Smooth muscle cell (in vitro differentiated cells): ENCODE results near the gene ACCSL. TPM values are rescaled to one million over a fixed set of nuclear protein-coding genes. Genes with fewer than 3 reads are reported as not detected.
A peak's percentile ranks its signal among the peaks of the same experiment; 100 is the strongest.

Source experiments
- DNase-seq: peaks from one replicate; lab custom pipeline; 2025; ENCODE audit not compliant: unreplicated experiment; lab: John Stamatoyannopoulos, UW
- H2AFZ ChIP-seq: fragments of 200-600 bp; sonication (generic); 2 replicates; pipeline ENCODE4 v1.6.0; 2016; ENCODE audit warnings: antibody characterized with exemption, low read depth, mild to moderate bottlenecking
- H3F3A ChIP-seq: fragments of 200-600 bp; sonication (generic); 2 replicates; pipeline ENCODE4 v1.6.0; 2017; ENCODE audit warnings: antibody characterized with exemption, low read depth
- H3K27ac ChIP-seq: fragments of 200-600 bp; sonication (generic); 2 replicates; pipeline ENCODE4 v1.5.1; 2016; ENCODE audit warnings: low read depth, mild to moderate bottlenecking
- H3K27me3 ChIP-seq: fragments of 200-600 bp; sonication (generic); 2 replicates; pipeline ENCODE4 v1.6.1; 2016; ENCODE audit warnings: low read depth, mild to moderate bottlenecking
- H3K36me3 ChIP-seq: fragments of 200-600 bp; sonication (generic); 2 replicates; pipeline ENCODE4 v1.5.1; 2016; ENCODE audit warnings: low read depth
- H3K4me1 ChIP-seq: fragments of 200-600 bp; sonication (generic); 2 replicates; pipeline ENCODE4 v1.5.1; 2016; ENCODE audit warnings: low read depth
- H3K4me2 ChIP-seq: fragments of 200-600 bp; sonication (generic); 2 replicates; pipeline ENCODE4 v1.6.0; 2016; ENCODE audit warnings: mild to moderate bottlenecking
- H3K4me3 ChIP-seq: fragments of 200-600 bp; sonication (generic); 2 replicates; pipeline ENCODE4 v1.5.1; 2016; ENCODE audit warnings: mild to moderate bottlenecking
- H3K79me2 ChIP-seq: fragments of 200-600 bp; sonication (generic); 2 replicates; pipeline ENCODE4 v1.6.0; 2016; ENCODE audit warnings: low read depth, mild to moderate bottlenecking
- H3K9ac ChIP-seq: fragments of 200-600 bp; sonication (generic); 2 replicates; pipeline ENCODE4 v1.6.0; 2016; ENCODE audit warnings: low read depth
- H3K9me3 ChIP-seq: fragments of 200-600 bp; sonication (generic); replicated peaks from 2 replicates; pipeline ENCODE4 v1.5.1; 2016; ENCODE audit warnings: low read depth
- H4K20me1 ChIP-seq: fragments of 200-600 bp; sonication (generic); 2 replicates; pipeline ENCODE4 v1.6.0; 2016; ENCODE audit warnings: low read depth
- CTCF ChIP-seq: fragments of 200-600 bp; sonication (generic); IDR thresholded peaks from 2 replicates; pipeline ENCODE4 v1.5.1; 2017; ENCODE audit warnings: borderline replicate concordance, mild to moderate bottlenecking, antibody characterized with exemption; ENCODE audit not compliant: insufficient read depth, poor library complexity, severe bottlenecking
- WGBS: methylation state at CpG from one replicate; pipeline ENCODE4 v1.1.7; 2016; ENCODE audit warnings: low lambda C conversion rate; 5-methylcytosine and 5-hydroxymethylcytosine counted together
- polyA plus RNA-seq: library from polyadenylated mRNA; unstranded; fragments of >200 nt; fragmentation: Nextera tagmentation; extraction: Ambion mirVana; gene quantifications from 2 replicates; pipeline ENCODE4 v1.2.1, GENCODE V29; 2016
- total RNA-seq: library from RNA; depleted of rRNA; stranded (reverse); fragments of >200 nt; gene quantifications from 2 replicates; pipeline ENCODE4 v1.2.3, GENCODE V29; 2014

ACCSL gene
- total and polyA plus RNA-seq, 2 experiments from 2014 or later = not detected

DNA sequence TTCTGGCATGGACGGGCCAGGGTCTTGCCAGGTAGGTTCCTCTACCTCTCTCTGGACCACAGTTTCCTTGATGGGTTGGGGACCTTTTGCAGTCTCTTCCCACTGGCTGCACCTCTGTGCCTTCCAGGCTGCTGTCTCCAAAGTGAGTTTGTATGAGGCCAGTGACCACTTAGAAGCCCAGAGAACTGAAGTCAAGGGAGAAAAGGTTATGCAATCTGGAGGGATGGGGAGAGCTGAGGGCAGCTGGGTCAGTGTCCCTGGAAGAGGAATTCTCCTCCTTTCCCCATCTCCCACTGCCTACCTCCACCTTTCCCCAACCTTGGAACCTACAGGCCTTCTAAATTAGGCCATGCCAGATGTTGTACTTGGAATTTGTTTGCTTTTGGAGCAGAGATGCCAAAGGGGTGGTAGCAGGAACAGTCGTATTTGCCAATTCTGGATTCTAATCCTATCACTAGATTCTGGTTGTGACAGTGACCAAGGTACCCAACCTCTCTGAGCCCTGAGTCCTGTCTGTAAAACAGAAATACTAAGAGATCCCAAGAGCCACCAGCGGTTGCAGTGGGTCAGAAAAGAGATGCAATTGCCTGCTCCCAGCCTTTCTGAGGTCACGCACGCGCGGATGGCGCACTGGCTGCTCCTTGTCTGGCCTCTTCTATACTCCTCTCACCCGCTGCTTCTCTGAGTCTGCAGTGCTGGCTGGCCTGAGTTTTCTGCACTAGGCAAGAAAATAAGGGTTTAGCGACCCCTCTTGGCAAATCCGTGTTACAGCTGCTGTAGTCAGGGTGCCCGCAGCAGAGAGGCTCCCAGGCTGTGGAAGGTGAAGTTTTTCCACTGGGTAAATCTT lies 10.7 kb upstream of the ACCSL start:
- no peaks in the 10 kb centered on the region for H3K79me2 ChIP-seq
- H3K4me3 ChIP-seq = no peak overlapping the region
- peak; percentile 30 for DNase-seq
- peak overlapping the region; percentile 73 for H2AFZ ChIP-seq
- no peak overlapping the region for H3K9ac ChIP-seq
- peak; percentile 94 for TF ChIP-seq CTCF
- H3K36me3 ChIP-seq = no peaks in the 10 kb centered on the region
- H3K9me3 ChIP-seq = no peaks in the 10 kb centered on the region
- no peaks in the 10 kb centered on the region for H3F3A ChIP-seq
- no peak overlapping the region for H3K27ac ChIP-seq
- H3K27me3 ChIP-seq = peaks cover 4% of the 10 kb centered on the region
- 23% methylated on average over 12 of the region's 12 CpGs for WGBS
- peaks cover 7% of the 10 kb centered on the region for H3K4me1 ChIP-seq
- H4K20me1 ChIP-seq = no peaks in the 10 kb centered on the region
- H3K4me2 ChIP-seq = no peak overlapping the region

- no peak overlapping the region for H2AFZ ChIP-seq
- peaks cover 3% of the 10 kb centered on the region for H3K4me1 ChIP-seq
- no peaks in the 10 kb centered on the region for H4K20me1 ChIP-seq
Observed at GRCh38 chr11:44037658-44037998, 10.2 kb upstream of the ACCSL start.

DNA sequence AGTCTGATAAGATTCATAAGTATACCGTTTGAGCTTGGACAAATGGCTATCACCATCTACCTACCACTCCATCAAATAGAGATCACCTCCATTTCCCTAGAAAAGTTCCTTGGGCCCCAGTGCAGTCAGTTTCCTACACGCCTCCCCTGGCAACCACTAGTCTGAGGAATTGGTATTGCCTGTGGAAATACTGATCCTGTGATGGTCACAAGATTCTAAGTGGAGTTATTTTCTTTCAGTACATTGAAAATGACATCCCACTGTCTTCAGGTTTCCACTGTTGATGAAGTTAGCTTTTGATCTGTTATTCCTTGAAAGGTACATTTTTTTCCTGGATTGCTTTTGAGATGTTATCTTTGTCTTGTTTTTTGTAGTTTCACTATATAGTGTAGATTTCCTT lies 4.6 kb upstream of the ACCSL start:
- Histone ChIP-seq H2AFZ (no peak overlapping the region), H3K27ac (no peak overlapping the region), H3K4me1 (no peaks in the 10 kb centered on the region), H3K9me3 (no peaks in the 10 kb centered on the region), H3K27me3 (peaks cover 4% of the 10 kb centered on the region), H3K4me3 (no peak overlapping the region), H3K36me3 (no peaks in the 10 kb centered on the region), H3K4me2 (no peak overlapping the region), H3K79me2 (no peaks in the 10 kb centered on the region), H3K9ac (no peak overlapping the region), H3F3A (no peaks in the 10 kb centered on the region), H4K20me1 (no peaks in the 10 kb centered on the region)
- 84% methylated on average over 2 of the region's 2 CpGs for whole genome bisulfite sequencing
- DNase-seq = no peak
- no peak for TF ChIP-seq CTCF

More at GRCh38 chr11:44037658-44037998, 10.2 kb upstream of the ACCSL start:
- H3K9me3 ChIP-seq = no peaks in the 10 kb centered on the region
- H3F3A ChIP-seq = no peaks in the 10 kb centered on the region
- no peak overlapping the region for H3K9ac ChIP-seq
- H3K4me2 ChIP-seq = no peak overlapping the region
- H3K79me2 ChIP-seq = no peaks in the 10 kb centered on the region
- TF ChIP-seq CTCF = no peak
- 89% methylated on average over 2 of the region's 2 CpGs for WGBS
- H3K4me3 ChIP-seq = no peak overlapping the region
- H3K27ac ChIP-seq = no peak overlapping the region
- no peaks in the 10 kb centered on the region for H3K36me3 ChIP-seq
- peaks cover 4% of the 10 kb centered on the region for H3K27me3 ChIP-seq
- DNase-seq = no peak

GRCh38 chr11:44046182-44046581 lies 1.6 kb upstream of the ACCSL start:
- DNase-seq = no peak
- Histone ChIP-seq H3K79me2 (no peaks in the 10 kb centered on the region), H3K9me3 (no peaks in the 10 kb centered on the region), H3K27ac (no peak overlapping the region), H3K36me3 (no peaks in the 10 kb centered on the region), H3F3A (no peaks in the 10 kb centered on the region), H4K20me1 (no peaks in the 10 kb centered on the region), H3K4me1 (no peaks in the 10 kb centered on the region), H3K4me2 (no peak overlapping the region), H3K4me3 (no peak overlapping the region), H3K9ac (no peak overlapping the region), H2AFZ (no peak overlapping the region), H3K27me3 (no peaks in the 10 kb centered on the region)
- TF ChIP-seq CTCF = no peak
- 80% methylated on average over 2 of the region's 2 CpGs for WGBS
